ENCODE results near the gene SFXN5.

DNA sequence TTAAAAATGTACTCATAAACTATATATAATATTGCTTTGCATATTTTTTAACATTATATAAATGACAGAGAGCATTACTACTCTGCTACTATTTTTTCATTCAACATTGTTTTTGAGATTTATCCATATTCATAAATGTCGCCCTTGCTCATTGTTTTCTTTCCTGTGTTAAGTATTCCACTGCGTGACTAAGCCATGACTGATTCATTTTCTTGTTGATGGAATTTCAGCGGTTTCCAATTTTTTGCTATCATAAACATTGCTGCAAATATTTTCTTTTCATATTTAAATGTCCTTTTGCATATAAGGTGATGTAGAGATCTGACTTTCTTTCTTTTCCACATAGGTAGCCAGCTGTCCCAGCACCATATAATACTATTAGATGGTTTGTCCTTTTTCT is 57.6 kb downstream of the SFXN5 start:
- TF ChIP-seq, protein P1, sequence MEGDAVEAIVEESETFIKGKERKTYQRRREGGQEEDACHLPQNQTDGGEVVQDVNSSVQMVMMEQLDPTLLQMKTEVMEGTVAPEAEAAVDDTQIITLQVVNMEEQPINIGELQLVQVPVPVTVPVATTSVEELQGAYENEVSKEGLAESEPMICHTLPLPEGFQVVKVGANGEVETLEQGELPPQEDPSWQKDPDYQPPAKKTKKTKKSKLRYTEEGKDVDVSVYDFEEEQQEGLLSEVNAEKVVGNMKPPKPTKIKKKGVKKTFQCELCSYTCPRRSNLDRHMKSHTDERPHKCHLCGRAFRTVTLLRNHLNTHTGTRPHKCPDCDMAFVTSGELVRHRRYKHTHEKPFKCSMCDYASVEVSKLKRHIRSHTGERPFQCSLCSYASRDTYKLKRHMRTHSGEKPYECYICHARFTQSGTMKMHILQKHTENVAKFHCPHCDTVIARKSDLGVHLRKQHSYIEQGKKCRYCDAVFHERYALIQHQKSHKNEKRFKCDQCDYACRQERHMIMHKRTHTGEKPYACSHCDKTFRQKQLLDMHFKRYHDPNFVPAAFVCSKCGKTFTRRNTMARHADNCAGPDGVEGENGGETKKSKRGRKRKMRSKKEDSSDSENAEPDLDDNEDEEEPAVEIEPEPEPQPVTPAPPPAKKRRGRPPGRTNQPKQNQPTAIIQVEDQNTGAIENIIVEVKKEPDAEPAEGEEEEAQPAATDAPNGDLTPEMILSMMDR (IDR thresholded peaks at IDR 0.05; ENCODE audit: low read length), result no peak
- no peak for TF ChIP-seq EZH2 (IDR thresholded peaks at IDR 0.05; ENCODE audit: borderline replicate concordance, low read length)
